GM12875 (cell line): Measurements from ENCODE around the gene ARID1B.

Experiments used
- H3K4me3 ChIP-seq: one replicate; pipeline ENCODE4 v1.5.1; 2011; ENCODE audit warnings: low read depth, low read length, control low read depth
- TF ChIP-seq, protein P1 (sequence below): IDR thresholded peaks from 2 replicates; pipeline ENCODE4 v1.5.1; 2011; ENCODE audit warnings: low read depth, mild to moderate bottlenecking, control low read depth, inconsistent platforms, low read length, moderate library complexity, borderline replicate concordance; ENCODE audit not compliant: insufficient read depth

ARID1B gene

DNA sequence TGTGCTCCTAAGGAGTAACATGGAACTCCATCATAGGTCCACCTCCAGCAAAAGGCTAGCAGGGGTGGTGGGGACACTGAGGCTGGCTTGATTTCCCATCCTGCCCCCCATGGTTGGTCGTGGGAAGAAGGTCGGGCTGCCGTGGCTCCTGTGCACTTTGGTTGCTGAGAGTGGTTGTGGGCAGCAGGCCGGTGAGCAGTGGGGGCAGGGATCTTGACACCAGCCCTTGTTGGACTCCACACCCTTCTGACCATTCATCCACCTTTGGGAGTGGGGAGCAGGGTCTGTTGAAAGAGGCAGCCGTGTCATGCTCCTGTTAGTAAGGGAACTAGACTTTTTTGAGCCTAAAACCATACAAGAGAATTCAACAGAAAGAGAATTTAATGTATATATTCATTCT lies 175.2 kb downstream of the ARID1B start:
- TF ChIP-seq, protein P1, sequence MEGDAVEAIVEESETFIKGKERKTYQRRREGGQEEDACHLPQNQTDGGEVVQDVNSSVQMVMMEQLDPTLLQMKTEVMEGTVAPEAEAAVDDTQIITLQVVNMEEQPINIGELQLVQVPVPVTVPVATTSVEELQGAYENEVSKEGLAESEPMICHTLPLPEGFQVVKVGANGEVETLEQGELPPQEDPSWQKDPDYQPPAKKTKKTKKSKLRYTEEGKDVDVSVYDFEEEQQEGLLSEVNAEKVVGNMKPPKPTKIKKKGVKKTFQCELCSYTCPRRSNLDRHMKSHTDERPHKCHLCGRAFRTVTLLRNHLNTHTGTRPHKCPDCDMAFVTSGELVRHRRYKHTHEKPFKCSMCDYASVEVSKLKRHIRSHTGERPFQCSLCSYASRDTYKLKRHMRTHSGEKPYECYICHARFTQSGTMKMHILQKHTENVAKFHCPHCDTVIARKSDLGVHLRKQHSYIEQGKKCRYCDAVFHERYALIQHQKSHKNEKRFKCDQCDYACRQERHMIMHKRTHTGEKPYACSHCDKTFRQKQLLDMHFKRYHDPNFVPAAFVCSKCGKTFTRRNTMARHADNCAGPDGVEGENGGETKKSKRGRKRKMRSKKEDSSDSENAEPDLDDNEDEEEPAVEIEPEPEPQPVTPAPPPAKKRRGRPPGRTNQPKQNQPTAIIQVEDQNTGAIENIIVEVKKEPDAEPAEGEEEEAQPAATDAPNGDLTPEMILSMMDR = no peak
- no peak overlapping the region for H3K4me3 ChIP-seq

DNA sequence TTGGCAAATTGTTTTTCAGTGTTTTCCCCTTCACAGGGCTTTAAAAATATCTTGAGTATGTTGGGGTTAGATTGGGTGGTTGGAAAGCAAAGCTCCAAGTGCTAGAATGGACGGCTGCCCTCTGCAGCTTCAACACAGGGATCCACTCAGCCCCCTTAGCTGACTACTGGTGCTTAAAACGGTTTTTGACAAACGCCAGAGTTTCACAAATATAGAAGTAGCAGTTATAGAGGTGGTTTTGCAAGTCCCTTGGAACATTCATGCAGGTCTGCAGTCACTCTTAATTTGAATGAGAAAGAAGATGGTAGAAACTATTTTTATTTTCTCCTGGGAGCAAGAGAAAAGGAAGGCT lies 175.9 kb downstream of the ARID1B start:
- no peak overlapping the region for H3K4me3 ChIP-seq
- TF ChIP-seq, protein P1 = no peak

DNA sequence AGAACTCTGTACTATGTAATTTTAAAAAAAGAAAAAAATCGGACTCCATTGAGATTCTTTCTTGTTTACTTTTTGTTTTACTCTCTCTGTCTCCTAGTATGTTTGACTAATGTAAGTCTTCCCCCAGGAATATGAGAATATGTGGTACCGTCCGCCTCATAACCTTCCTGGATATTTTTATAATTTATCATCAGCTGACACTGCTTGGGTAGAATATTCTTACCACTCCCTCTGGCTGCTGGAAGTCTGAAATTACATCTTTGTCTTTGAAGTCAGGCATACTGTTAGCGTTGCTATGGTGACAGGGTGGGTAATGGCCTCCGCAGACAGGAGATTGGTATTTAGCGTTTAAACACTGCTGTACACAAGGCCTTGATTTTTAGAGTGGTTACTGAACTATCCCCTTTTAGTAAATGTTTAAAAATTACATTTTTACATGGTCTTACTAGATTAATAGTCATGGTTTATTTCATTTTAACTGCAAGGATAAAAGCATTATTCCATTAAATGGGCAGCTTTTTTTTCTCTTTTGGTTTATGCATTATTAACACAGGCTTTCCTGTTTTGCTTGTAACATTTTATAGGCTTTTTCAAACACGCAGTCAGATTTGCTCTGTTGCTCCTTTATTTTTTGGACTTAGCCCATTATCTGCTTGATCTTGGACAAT lies 176.4 kb downstream of the ARID1B start:
- TF ChIP-seq, protein P1 = no peak
- H3K4me3 ChIP-seq = no peak overlapping the region

DNA sequence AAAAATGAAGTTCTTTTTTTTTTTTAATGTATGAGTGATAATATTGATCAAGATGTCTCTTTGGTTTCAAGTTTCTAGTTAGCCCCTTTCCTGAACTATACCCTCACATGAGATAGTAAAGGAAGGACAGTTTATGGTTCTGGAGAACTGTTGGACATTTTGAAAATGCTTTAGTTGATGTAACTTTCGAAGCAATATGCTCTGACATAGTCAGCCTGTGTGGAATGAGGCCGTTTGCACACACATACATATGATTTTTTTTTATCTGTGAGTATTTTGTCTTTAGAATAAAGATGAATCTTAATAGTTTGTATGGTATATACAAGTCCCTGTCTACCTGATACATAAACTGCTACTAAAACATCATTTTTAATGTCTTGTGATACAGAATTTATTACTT lies 177.0 kb downstream of the ARID1B start:
- no peak overlapping the region for H3K4me3 ChIP-seq
- TF ChIP-seq, protein P1 = no peak

DNA sequence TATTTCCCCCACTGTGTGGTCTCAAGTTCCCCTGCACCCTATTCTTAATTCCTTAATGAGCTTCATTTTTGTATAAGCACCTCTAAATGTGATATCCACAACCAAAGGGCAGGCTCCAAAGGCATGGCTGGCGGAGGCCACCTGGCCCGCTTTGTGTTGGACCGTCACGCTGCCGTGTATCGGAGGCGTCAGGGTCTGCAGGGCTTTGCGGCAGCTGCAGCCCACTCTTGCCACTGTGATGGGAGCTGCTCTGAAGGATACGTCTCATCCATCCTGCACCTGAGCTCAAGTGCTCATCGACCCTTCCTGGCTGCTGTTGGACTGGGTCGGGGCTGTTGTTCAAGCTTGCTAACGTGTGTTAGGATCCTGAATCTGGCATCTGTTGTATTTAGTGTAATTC lies 177.6 kb downstream of the ARID1B start:
- H3K4me3 ChIP-seq = no peak overlapping the region
- TF ChIP-seq, protein P1 = no peak

DNA sequence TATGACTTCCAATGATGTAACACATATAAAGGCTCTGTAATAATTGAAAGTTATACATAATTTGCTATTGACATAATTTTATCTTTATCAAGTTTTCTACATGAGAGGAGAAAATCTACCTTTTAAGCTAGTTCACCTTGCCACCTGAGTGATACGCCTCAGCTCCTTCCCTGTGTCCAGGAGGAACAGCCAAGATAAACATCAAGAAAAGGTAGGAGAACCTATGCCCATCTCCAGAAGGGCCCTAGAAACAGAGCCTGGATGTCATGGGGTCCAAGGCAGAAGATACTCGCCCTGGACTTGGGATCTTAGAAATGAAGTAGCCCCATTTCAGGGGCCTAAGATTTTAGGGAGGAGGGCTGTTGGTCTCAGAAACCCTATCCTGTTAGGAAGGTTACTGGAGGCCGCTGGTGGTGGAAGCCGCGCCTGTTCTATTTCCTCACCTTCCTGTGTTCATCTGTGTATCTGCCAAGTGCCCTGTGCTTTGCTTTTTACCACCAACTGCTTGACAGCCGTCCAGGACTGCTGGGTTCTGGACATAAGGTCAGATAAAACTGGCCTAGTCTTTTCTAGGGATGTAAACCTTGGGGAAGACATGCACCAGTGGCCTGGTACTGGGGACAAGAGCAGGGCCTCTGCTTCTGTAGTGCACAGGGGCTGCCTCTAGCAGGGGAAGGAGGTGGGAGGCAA lies 178.5 kb downstream of the ARID1B start:
- TF ChIP-seq, protein P1 = no peak
- no peak overlapping the region for H3K4me3 ChIP-seq

DNA sequence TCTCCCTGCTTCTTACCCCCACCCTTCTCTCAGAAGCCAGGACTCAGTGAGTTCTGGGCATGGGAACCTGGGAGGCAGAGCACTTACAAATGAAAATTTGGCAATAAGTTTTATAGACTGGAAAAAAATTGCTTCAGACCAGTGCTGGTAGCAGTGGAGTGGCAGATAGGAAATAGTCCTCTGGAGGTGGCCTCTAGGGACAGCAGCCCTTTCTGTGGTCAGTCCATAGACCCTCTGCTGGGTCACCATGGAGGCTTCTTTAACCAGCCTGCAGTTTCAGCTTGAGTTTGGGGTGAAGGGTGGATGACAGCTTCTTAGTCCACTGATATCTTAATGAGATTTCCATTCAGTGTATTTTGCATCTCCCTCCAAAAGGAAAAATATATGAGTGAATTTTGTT lies 179.1 kb downstream of the ARID1B start:
- H3K4me3 ChIP-seq = no peak overlapping the region
- TF ChIP-seq, protein P1 = no peak
